Measurements from ENCODE around the gene RPS16. TPM values are rescaled to one million over a fixed set of nuclear protein-coding genes. Genes with fewer than 3 reads are reported as not detected.

RPS16 gene
- total RNA-seq, 1 donor from 2014 or later, result 2,362 TPM

DNA sequence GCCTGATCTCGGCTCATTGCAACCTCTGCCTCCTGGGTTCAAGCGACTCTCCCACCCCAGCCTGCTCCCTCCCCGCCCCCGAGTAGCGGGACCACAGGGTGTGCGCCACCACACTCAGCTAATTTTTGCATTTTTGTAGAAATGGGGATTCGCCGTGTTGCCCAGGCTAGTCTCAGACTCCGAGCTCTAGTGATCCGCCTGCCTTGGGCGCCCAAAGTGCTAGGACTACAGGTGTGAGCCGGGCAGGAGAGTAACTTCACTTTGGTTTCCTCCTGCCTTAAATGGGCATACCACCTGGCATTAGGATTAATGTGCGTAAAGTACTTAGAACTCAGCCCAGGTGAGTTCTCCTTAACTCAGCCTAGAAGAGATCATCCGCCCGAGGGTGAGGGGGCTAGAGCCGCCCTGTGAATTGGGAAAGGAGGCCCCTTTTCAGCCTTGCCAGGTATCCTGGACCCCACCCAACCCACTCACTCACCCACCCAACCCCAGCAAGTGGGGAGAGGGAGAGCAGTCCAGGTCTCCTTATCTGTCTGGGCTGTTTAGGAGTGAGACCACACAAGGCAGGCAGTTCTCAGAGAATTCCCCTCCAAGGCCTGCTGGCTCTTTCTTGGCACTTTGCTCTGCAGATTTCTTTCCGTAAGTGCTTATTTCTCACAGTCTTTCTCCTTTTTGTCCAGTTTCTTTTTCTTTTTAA, 30.3 kb downstream of the RPS16 start:
- TF ChIP-seq, protein P1, sequence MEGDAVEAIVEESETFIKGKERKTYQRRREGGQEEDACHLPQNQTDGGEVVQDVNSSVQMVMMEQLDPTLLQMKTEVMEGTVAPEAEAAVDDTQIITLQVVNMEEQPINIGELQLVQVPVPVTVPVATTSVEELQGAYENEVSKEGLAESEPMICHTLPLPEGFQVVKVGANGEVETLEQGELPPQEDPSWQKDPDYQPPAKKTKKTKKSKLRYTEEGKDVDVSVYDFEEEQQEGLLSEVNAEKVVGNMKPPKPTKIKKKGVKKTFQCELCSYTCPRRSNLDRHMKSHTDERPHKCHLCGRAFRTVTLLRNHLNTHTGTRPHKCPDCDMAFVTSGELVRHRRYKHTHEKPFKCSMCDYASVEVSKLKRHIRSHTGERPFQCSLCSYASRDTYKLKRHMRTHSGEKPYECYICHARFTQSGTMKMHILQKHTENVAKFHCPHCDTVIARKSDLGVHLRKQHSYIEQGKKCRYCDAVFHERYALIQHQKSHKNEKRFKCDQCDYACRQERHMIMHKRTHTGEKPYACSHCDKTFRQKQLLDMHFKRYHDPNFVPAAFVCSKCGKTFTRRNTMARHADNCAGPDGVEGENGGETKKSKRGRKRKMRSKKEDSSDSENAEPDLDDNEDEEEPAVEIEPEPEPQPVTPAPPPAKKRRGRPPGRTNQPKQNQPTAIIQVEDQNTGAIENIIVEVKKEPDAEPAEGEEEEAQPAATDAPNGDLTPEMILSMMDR (conservative IDR thresholded peaks at IDR 0.05; ENCODE audit: low read depth, low read length), result no peak
- no peak for DNase-seq (ENCODE audit: low read depth)
- no peak overlapping the region for H3K4me3 ChIP-seq (ENCODE audit: low read depth, low read length)

DNA sequence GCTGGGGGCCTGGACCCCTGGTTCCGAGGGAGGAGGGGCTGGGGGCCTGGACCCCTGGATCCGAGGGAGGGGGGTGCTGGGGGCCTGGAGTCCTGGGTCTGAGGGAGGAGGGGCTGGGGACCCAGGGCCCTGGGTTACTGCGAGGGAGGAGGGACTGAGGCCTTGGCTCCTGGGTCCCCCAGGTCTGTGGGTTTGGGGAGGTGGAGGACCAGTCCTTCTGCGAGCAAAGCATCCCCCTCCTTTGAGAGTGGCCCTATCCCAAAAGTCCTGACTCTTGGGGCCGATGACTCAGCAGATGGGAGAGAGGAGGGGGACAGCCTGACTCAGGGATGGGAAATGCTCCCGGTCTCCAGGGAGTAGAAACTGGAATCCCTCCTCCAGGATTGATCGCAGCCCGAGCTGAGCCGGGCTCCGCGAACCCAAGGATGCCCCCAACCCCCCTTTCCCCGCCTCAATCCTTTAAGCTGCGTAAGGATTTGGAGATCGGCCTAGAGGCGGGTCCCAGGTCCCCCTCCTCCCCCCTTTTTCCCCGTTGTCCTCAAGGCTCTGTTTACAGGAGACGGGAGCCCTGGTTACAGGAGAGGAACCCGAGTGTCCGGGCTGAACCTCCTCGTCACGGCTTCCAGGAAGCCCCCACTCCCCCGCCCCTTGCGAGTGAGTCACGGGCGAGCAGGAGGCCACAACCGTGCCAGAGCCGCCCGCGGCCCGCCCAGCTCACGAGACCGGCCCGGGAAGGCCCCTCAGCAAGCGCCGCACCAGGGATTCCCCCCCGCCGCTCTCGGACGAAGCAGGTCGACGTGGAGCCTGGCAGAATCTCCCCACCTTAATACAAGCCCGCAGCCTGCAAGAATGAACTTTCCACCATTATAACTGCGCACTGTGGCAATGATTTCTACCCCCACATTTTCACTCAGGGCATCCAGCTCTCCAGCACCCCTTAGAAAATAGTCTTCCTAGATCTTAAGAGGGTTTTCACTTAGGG, 32.1 kb downstream of the RPS16 start:
- TF ChIP-seq, protein P1 (conservative IDR thresholded peaks at IDR 0.05; ENCODE audit: low read depth, low read length), result no peak
- DNase-seq (ENCODE audit: low read depth), result peak; percentile 78
- peak overlapping the region; percentile 54 for H3K4me3 ChIP-seq (ENCODE audit: low read depth, low read length)

DNA sequence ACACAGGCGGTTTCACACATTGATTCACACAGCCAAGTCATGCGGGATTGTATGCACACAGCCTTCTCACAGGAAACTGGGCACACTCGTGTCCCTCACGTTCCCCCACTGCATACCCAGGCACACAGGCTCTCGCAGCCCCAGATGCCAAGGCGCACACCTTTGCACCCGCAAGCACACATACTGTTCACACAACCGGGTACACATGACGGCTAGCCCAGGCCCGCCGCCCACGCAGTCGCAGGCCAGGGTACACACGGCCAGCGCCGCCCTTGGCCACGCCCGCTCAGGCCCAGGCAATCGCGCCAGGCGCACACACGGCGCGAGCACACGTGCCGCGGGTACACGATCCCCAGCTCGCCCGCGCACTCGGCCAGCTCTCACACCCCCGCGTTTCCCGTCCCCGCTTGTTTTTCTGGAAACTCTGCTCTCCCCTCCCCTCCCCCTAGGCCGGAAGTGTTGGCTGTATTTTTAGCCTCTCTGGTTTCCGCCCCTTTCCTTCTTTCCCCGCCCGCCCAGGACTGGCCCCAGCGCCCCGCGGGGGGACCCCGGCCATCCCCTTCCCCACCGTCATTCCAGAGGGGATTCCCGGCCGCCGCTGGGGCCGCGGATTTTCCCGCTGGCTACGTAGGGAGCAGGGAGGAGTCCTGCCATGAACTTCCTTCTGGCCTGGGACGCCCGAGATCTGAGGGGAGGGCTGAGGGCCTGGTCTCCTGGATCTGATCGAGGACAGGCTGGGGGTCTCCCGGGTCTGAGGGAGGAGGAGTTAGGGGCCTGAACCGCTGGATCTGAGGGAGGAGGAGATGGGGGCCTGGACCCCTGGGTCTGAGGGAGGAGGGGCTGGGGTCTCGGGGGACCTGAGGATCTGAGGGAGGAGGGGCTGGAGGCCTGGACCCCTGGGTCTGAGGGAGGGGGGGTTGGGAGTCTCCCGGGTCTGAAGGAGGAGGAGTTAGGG, 33.1 kb downstream of the RPS16 start:
- no peak for DNase-seq (ENCODE audit: low read depth)
- TF ChIP-seq, protein P1 (conservative IDR thresholded peaks at IDR 0.05; ENCODE audit: low read depth, low read length), result no peak
- peak overlapping the region; percentile 54 for H3K4me3 ChIP-seq (ENCODE audit: low read depth, low read length)

DNA sequence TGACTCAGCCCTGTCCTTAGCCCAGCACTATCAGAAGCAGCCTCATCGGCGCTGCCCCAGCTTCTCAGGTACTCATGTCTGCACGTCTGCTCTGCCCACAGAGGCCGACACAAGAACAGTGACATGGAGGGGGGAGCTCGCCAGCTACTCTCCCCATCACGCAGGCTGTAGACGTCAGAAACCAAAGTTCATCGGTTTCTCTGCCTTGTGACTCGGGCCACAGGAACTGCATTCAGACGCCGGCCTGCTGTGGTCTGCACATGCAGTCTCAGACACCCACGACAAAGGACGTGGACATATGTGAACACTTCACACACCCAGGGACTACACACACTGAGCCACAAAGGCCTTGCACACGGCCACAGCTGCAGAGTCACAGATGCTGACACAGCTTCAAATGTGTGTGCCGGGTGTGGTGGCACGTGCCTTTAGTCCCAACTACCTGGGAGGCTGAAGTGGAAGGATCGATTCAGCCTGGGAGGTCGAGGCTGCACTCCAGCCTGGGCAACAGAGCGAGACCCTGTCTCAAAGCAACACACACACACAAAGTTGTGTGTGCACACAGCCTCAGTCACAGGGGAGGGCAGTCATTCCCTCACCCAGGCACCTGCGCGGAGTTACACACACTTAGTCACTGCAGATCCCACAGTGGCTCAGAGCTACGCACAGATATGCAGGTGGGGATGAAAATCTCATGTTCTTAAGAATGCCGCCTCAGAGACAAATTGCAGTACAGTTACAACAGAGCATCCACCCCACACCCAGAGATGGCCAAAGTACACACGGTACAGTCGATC, 34.0 kb downstream of the RPS16 start:
- DNase-seq (ENCODE audit: low read depth), result peak; percentile 80
- H3K4me3 ChIP-seq (ENCODE audit: low read depth, low read length), result peak overlapping the region; percentile 54
- TF ChIP-seq, protein P1 (conservative IDR thresholded peaks at IDR 0.05; ENCODE audit: low read depth, low read length), result no peak

DNA sequence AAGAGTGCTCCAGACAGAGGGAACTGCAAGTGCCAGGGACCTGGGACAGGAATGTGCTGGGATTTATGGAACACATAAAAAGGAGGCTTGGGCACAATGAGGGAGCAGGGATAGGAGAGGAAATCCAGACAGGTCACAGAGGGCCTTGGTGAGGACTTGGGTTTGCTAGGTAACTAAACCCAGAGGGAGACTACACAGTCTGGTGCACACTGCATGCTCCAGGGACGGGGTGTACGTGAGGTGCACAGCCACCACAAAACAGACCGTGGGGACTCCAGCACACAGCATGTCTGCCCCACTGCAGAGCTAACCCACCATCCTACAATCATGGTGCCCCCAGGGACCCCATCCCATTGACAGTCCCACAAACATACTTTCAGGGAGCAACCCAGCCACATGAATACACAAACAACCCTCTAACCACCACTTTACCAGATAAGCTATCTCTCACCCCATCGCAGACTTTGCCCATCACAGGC, 34.6 kb downstream of the RPS16 start:
- H3K4me3 ChIP-seq (ENCODE audit: low read depth, low read length), result no peak overlapping the region
- TF ChIP-seq, protein P1 (conservative IDR thresholded peaks at IDR 0.05; ENCODE audit: low read depth, low read length), result no peak
- no peak for DNase-seq (ENCODE audit: low read depth)

Measured in epithelial cell of proximal tubule (primary cell).